CD4-positive, alpha-beta memory T cell (primary cell): Measurements from ENCODE around the gene AGAP1. TPM values are rescaled to one million over a fixed set of nuclear protein-coding genes. Genes with fewer than 3 reads are reported as not detected.

ENCODE experiments used
- CTCF ChIA-PET: fragments of 350-600 bp; sonication (Branson Sonifier 250); formaldehyde crosslinking; loops from one replicate; lab custom pipeline; 2021; ENCODE audit warnings: inconsistent platforms; ENCODE audit not compliant: partially characterized antibody; lab: Charles Lee
- POLR2A ChIA-PET: fragments of 350-600 bp; sonication (Branson Sonifier 250); formaldehyde crosslinking; loops from one replicate; lab custom pipeline; 2021; ENCODE audit not compliant: partially characterized antibody; lab: Charles Lee
- DNase-seq, 5 donors: peaks; one replicate each; pipeline versions ENCODE4 v3.0.0 to v3.0.0-alpha.2; 2020 to 2022; ENCODE audit warnings: mixed read lengths in 1 of 5
- H3K27ac ChIP-seq: one replicate; pipeline ENCODE4 v1.7.0; 2013; ENCODE audit warnings: low read depth, low read length
- H3K27me3 ChIP-seq: 2 replicates; pipeline ENCODE4 v1.7.0; 2013; ENCODE audit warnings: mild to moderate bottlenecking, low read length, moderate library complexity; ENCODE audit not compliant: insufficient read depth
- H3K36me3 ChIP-seq: 2 replicates; pipeline ENCODE4 v1.7.0; 2013; ENCODE audit warnings: mild to moderate bottlenecking, low read length, moderate library complexity; ENCODE audit not compliant: insufficient read depth
- H3K4me1 ChIP-seq: 2 replicates; pipeline ENCODE4 v1.7.0; 2013; ENCODE audit warnings: mild to moderate bottlenecking, low read length, moderate library complexity; ENCODE audit not compliant: insufficient read depth
- H3K4me3 ChIP-seq, 2 donors: one replicate each; pipeline ENCODE4 v1.7.0; 2013; ENCODE audit warnings: low read length in 2 of 2, mild to moderate bottlenecking in 1 of 2
- H3K9me3 ChIP-seq, 2 donors: one replicate each; pipeline ENCODE4 v1.7.0; 2013; ENCODE audit warnings: low read length in 2 of 2, control low read depth in 1 of 2; ENCODE audit not compliant: control insufficient read depth in 1 of 2
- H3K27ac Mint-ChIP-seq, 7 donors: one replicate each; pipeline ENCODE4 v1.8.0; 2020 to 2021; ENCODE audit warnings: mixed read lengths in 7 of 7, mild to moderate bottlenecking in 6 of 7, inconsistent platforms in 3 of 7, moderate library complexity in 3 of 7
- H3K27me3 Mint-ChIP-seq, 2 donors: one replicate each; pipeline ENCODE4 v1.8.0; 2020 to 2021; ENCODE audit warnings: mixed read lengths in 2 of 2
- H3K36me3 Mint-ChIP-seq, 2 donors: one replicate each; pipeline ENCODE4 v1.8.0; 2020 to 2021; ENCODE audit warnings: mixed read lengths in 2 of 2, inconsistent platforms in 1 of 2, mild to moderate bottlenecking in 1 of 2
- H3K4me1 Mint-ChIP-seq, 4 donors: one replicate each; pipeline ENCODE4 v1.8.0; 2020 to 2021; ENCODE audit warnings: mixed read lengths in 4 of 4, mild to moderate bottlenecking in 1 of 4
- H3K4me3 Mint-ChIP-seq, 8 donors: one replicate each; pipeline ENCODE4 v1.8.0; 2020 to 2021; ENCODE audit warnings: mixed read lengths in 8 of 8, mild to moderate bottlenecking in 7 of 8, moderate library complexity in 6 of 8, inconsistent platforms in 3 of 8
- H3K9me3 Mint-ChIP-seq, 8 donors: one replicate each; pipeline ENCODE4 v1.8.0; 2020 to 2021; ENCODE audit warnings: mixed read lengths in 8 of 8, mild to moderate bottlenecking in 5 of 8, inconsistent platforms in 3 of 8, moderate library complexity in 1 of 8
- intact Hi-C: fragments of 100-400 bp; cut with micrococcal nuclease; formaldehyde crosslinking; loops from one replicate; pipeline ENCODE4 v1.15.1; 2023
- polyA plus RNA-seq, 2 donors: library from polyadenylated mRNA; unstranded; fragments of 300-500 nt; fragmentation: Illumina TruSeq; gene quantifications; one replicate each; pipeline ENCODE4 v1.2.3, GENCODE V29; 2021
- total RNA-seq, 2 experiments: library from RNA; stranded (reverse); gene quantifications; one replicate each; pipeline ENCODE4 v1.2.3, GENCODE V29; 2021

Gene AGAP1
- total and polyA plus RNA-seq, 4 experiments from 2014 or later = 0.24 to 2.9 (median 1.9) TPM

- intact Hi-C loops = no loop called here
- POLR2A ChIA-PET = no interaction called here
- no peaks in the 10 kb centered on the region for H3K36me3 ChIP-seq
- H3K9me3 ChIP-seq = no peaks in the 10 kb centered on the region
- Mint-ChIP-seq H3K27me3 (peaks cover 13 to 16% of the 10 kb centered on the region in 2 donors), H3K4me3 (no peak overlapping the region), H3K36me3 (no peaks in the 10 kb centered on the region), H3K9me3 (peaks cover 0 to 4% (median 0%) of the 10 kb centered on the region in 8 donors), H3K27ac (no peak overlapping the region), H3K4me1 (no peaks in the 10 kb centered on the region)
- DNase-seq = no peak
- H3K4me3 ChIP-seq = no peak overlapping the region
- CTCF ChIA-PET = no interaction called here
- peaks cover 3% of the 10 kb centered on the region for H3K27me3 ChIP-seq
- no peak overlapping the region for H3K27ac ChIP-seq
- H3K4me1 ChIP-seq = no peaks in the 10 kb centered on the region
Observed at GRCh38 chr2:235458839-235459273, 35.0 kb upstream of the AGAP1 start.

GRCh38 chr2:235460548-235461047, 33.2 kb upstream of the AGAP1 start:
- Histone ChIP-seq H3K4me1 (no peaks in the 10 kb centered on the region), H3K9me3 (no peaks in the 10 kb centered on the region), H3K36me3 (no peaks in the 10 kb centered on the region), H3K27me3 (peaks cover 4% of the 10 kb centered on the region), H3K27ac (no peak overlapping the region), H3K4me3 (no peak overlapping the region)
- Mint-ChIP-seq H3K9me3 (peaks cover 0 to 4% (median 0%) of the 10 kb centered on the region in 8 donors), H3K36me3 (peaks cover 0 to 3% of the 10 kb centered on the region in 2 donors), H3K27ac (peak overlapping the region in 1 of 7 donors; percentile 47), H3K27me3 (peaks cover 12 to 17% of the 10 kb centered on the region in 2 donors), H3K4me1 (no peaks in the 10 kb centered on the region), H3K4me3 (no peak overlapping the region)
- DNase-seq = no peak
- CTCF ChIA-PET = no interaction called here
- intact Hi-C loops = no loop called here
- POLR2A ChIA-PET = no interaction called here

- ChIA-PET POLR2A (no interaction called here), CTCF (no interaction called here)
- no peak overlapping the region for H3K27ac ChIP-seq
- Mint-ChIP-seq H3K27ac (no peak overlapping the region), H3K4me1 (no peaks in the 10 kb centered on the region), H3K9me3 (peaks cover 0 to 4% (median 0%) of the 10 kb centered on the region in 8 donors), H3K36me3 (peaks cover 0 to 3% of the 10 kb centered on the region in 2 donors), H3K4me3 (peak overlapping the region in 1 of 8 donors; percentile 8), H3K27me3 (peaks cover 12 to 18% of the 10 kb centered on the region in 2 donors)
- H3K36me3 ChIP-seq = no peaks in the 10 kb centered on the region
- no peaks in the 10 kb centered on the region for H3K4me1 ChIP-seq
- H3K27me3 ChIP-seq = peaks cover 4% of the 10 kb centered on the region
- H3K9me3 ChIP-seq = no peaks in the 10 kb centered on the region
- intact Hi-C loops = no loop called here
- no peak overlapping the region for H3K4me3 ChIP-seq
- no peak for DNase-seq
Observed at GRCh38 chr2:235461763-235462414, 32.0 kb upstream of the AGAP1 start.

DNA sequence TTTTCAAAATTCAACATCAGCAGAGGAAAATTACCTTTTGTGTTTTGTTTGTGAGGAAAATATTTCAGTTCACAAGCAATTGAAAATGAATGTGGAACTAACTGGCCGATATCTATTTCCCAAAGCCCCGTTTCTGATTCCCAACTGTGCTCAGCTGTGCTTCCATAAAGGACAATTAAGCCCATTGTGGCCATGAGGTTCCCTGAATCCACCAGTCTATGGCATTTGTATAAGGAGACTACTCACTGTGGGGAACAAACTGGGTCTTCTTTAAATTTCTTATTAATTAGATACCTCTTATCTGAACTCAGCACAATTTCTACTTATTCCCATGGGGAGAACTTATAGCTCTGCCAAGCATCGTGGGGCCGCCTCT, 31.4 kb upstream of the AGAP1 start:
- intact Hi-C loops = no loop called here
- Mint-ChIP-seq H3K27ac (no peak overlapping the region), H3K36me3 (peaks cover 0 to 3% of the 10 kb centered on the region in 2 donors), H3K4me1 (no peaks in the 10 kb centered on the region), H3K9me3 (peaks cover 0 to 4% (median 0%) of the 10 kb centered on the region in 8 donors), H3K27me3 (peaks cover 12 to 18% of the 10 kb centered on the region in 2 donors), H3K4me3 (no peak overlapping the region)
- Histone ChIP-seq H3K9me3 (no peaks in the 10 kb centered on the region), H3K27me3 (peaks cover 4% of the 10 kb centered on the region), H3K36me3 (no peaks in the 10 kb centered on the region), H3K4me3 (no peak overlapping the region), H3K27ac (no peak overlapping the region), H3K4me1 (no peaks in the 10 kb centered on the region)
- DNase-seq = no peak
- CTCF ChIA-PET = no interaction called here
- POLR2A ChIA-PET = no interaction called here

- Mint-ChIP-seq H3K27ac (no peak overlapping the region), H3K9me3 (peaks cover 0 to 4% (median 0%) of the 10 kb centered on the region in 8 donors), H3K27me3 (peaks cover 12 to 18% of the 10 kb centered on the region in 2 donors), H3K36me3 (peaks cover 0 to 3% of the 10 kb centered on the region in 2 donors), H3K4me3 (no peak overlapping the region), H3K4me1 (no peaks in the 10 kb centered on the region)
- POLR2A ChIA-PET = no interaction called here
- Histone ChIP-seq H3K36me3 (no peaks in the 10 kb centered on the region), H3K9me3 (no peaks in the 10 kb centered on the region), H3K27me3 (peaks cover 4% of the 10 kb centered on the region), H3K4me1 (no peaks in the 10 kb centered on the region), H3K27ac (no peak overlapping the region), H3K4me3 (no peak overlapping the region)
- CTCF ChIA-PET = no interaction called here
- intact Hi-C loops = no loop called here
- no peak for DNase-seq
Observed at GRCh38 chr2:235463893-235464292, 29.9 kb upstream of the AGAP1 start.

GRCh38 chr2:235467588-235467987, 26.3 kb upstream of the AGAP1 start:
- CTCF ChIA-PET = no interaction called here
- intact Hi-C loops = no loop called here
- Mint-ChIP-seq H3K36me3 (peaks cover 0 to 3% of the 10 kb centered on the region in 2 donors), H3K27me3 (peaks cover 7 to 14% of the 10 kb centered on the region in 2 donors), H3K4me1 (no peaks in the 10 kb centered on the region), H3K4me3 (no peak overlapping the region), H3K27ac (no peak overlapping the region), H3K9me3 (peaks cover 0 to 4% (median 0%) of the 10 kb centered on the region in 8 donors)
- no peak overlapping the region for H3K27ac ChIP-seq
- no peaks in the 10 kb centered on the region for H3K4me1 ChIP-seq
- H3K27me3 ChIP-seq = peaks cover 4% of the 10 kb centered on the region
- no peaks in the 10 kb centered on the region for H3K36me3 ChIP-seq
- H3K4me3 ChIP-seq = no peak overlapping the region
- DNase-seq = no peak
- no peaks in the 10 kb centered on the region for H3K9me3 ChIP-seq
- POLR2A ChIA-PET = no interaction called here

DNA sequence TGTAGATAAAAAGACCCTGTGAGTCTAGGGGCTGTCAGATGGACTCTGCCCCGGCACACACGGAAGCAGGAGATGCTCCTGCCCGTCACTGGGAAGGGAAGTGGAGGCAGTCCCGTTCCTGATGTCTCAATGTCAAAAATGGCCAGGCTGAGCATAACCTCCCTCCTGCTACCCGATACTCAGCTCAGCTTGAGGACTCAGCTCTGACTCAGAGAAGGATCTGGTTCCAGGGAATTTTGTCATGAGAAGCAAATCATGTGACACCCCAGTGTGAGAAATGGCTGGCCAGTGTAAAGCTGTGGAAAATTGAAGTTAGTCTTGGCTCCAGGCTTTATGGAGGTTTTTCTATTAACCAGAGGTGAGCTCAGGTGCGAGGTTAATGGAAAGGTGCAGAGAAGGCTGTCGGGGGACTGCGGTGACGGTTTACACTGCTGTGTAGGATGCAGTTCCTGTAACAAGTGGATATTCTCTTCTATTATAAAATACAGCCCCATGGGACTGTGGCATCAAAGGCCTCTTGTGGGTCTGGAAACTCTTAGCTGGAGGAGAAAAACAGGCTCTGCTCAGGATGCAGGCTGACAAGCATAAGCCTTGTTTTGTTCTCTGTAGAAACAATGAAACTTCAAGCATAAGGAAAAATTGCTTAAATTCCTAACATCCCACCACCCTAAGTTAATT, 24.7 kb upstream of the AGAP1 start:
- no peak for DNase-seq
- Histone ChIP-seq H3K27ac (no peak overlapping the region), H3K36me3 (no peaks in the 10 kb centered on the region), H3K27me3 (no peaks in the 10 kb centered on the region), H3K9me3 (no peaks in the 10 kb centered on the region), H3K4me1 (no peaks in the 10 kb centered on the region), H3K4me3 (no peak overlapping the region)
- H3K27me3 Mint-ChIP-seq = peaks cover 5 to 8% of the 10 kb centered on the region in 2 donors
- CTCF ChIA-PET = no interaction called here
- peaks cover 0 to 4% (median 0%) of the 10 kb centered on the region in 8 donors for H3K9me3 Mint-ChIP-seq
- H3K27ac Mint-ChIP-seq = no peak overlapping the region
- H3K36me3 Mint-ChIP-seq = peaks cover 0 to 1% of the 10 kb centered on the region in 2 donors
- intact Hi-C loops = no loop called here
- no peaks in the 10 kb centered on the region for H3K4me1 Mint-ChIP-seq
- H3K4me3 Mint-ChIP-seq = no peak overlapping the region
- POLR2A ChIA-PET = no interaction called here
